T-helper 2 cell treated with Interferon-gamma antibody and Interleukin-4, amounts not matched to agents 100 ng/mL and 5 ng/mL, for 36 hours (primary cell): Measurements from ENCODE around the gene ZNF337. TPM values are rescaled to one million over a fixed set of nuclear protein-coding genes. Genes with fewer than 3 reads are reported as not detected.
"Not testable (repeated sequence)": the region's sequence is repeated elsewhere in the genome, so short reads cannot be mapped to it uniquely, and the experiment has no call there.

ENCODE experiments used
- intact Hi-C: fragments of 100-400 bp; cut with micrococcal nuclease; formaldehyde crosslinking; loops from one replicate; pipeline ENCODE4 v1.15.1; 2023
- total RNA-seq: library from RNA; stranded (reverse); gene quantifications from 2 replicates; pipeline ENCODE4 v1.2.3, GENCODE V29; 2022

Gene ZNF337
- 16.0 and 16.7 TPM in 2 replicates for total RNA-seq

DNA sequence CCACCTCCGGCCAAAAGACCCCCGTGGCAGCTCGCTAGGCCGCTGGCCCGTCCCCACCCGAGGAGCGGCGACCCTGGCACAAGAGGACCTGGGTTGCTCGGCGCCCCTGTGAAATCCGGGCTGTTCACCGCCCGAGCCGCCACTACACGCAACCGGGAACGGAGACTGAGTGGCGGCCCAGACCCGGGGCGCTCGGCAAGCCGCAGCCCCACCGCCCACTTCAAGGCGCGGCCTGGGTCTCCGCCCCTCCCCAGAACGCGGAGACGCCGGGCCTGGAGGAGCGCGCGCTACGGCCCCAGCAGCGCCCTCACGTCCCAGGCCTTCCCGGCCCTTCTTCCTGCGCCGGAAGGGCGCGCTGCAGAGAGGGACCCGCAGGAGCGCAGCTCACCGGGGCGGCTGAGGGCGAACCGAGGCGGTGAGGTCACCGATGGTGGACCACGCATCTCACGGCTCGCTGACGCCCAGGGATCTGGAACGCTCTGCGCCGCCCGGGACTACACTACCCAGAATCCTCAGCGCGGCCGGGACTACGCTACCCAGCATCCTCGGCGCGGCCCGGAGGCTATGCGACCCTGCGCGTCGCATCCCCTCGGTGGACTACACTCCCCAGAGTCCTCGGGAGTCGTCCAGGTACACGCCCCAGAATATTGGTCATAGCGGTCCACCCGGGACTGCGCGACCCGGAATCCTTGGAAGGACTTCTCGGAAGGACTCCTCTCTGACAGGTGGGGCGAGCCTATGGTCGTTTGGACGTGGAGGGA is at the start of gene ZNF337:
ZNF337 (minus strand) TSS at position 483 of the 761 bp plus-strand sequence. CDS start 10,436 bp downstream, outside the sequence.
- intact Hi-C loops: loop anchor here (1.0 to 5.0 kb wide), 7 partner anchors 55 to 449 kb away; partner anchors contain the start of genes ABHD12, GINS1, NANP and PYGB

DNA sequence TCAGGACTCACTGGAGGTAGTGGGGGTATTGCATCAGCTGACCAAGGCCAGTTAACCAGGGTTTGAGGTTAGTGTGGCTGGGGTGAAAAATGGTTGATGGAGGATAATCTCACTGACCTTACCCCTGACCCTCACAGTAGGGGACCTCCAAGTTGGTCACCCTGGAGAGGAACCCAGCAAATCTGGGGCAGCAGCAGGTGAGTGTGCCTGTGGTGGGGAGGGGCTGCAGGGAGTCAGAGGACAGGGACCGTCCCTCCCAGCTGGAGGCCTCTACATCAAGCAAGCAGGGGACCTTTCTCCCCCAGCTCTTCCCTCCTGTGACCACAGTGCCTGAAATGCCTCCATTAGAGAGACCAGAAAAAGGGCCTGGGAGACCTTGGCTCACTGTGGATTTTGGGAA is 49.1 kb upstream of the ZNF337 start:
- intact Hi-C loops: no loop called here

DNA sequence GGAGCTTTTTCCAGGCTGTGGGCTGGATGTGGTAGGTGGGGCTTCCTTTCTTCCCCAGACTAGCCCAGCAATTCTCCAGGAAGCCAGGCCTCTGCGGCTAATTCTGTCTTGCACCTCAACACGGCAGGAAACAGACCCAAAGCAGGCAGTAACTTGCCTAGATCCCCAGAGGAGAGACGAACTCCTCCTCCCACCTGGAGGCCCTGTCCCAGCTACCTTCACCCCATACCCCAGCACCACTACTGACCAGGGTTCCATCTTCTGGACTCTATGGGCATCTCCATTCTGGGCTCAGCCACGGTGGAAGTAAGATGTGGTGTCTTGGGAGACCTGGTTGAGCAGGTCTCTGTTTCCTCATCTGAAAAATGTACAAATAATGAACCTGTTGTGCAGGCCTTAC is 48.4 kb upstream of the ZNF337 start:
- intact Hi-C loops: no loop called here

DNA sequence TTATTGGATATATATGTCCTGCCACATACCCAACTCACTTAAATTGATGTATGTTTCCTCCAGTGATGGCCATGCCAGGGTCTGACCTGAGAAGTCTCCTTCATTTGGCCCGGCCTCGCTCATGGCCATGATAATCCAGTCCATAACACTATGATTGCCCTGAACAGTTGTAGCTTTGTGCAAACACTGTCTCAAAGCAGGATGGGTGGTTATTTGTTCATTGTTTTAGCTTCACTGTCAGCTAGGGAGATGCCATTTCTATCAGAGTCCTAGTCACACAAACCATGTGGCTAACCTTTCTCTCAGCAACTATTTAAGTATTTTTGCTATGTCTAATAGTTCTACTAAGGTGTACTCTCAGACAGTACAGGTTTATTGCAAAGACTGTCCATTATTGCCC is 47.6 kb upstream of the ZNF337 start:
- intact Hi-C loops: no loop called here

DNA sequence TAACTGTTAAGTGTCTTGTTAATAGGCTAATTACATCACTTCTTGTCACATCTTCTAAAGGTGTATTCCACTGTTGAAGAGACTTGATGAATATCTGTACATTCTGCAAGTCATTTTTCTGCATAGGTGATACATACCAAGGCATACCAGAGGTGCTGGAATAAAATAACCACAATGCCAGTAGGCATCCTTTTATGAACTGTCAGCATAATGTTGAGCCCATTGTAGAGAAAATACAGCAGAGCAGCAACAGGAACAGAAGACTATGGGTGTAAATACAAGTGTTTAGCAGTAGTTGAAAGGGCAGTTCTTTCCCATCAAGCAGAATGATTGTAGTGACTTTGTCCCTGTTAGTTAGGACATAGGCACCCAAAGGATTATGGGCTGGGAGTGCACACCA is 44.4 kb upstream of the ZNF337 start:
- intact Hi-C loops: no loop called here

DNA sequence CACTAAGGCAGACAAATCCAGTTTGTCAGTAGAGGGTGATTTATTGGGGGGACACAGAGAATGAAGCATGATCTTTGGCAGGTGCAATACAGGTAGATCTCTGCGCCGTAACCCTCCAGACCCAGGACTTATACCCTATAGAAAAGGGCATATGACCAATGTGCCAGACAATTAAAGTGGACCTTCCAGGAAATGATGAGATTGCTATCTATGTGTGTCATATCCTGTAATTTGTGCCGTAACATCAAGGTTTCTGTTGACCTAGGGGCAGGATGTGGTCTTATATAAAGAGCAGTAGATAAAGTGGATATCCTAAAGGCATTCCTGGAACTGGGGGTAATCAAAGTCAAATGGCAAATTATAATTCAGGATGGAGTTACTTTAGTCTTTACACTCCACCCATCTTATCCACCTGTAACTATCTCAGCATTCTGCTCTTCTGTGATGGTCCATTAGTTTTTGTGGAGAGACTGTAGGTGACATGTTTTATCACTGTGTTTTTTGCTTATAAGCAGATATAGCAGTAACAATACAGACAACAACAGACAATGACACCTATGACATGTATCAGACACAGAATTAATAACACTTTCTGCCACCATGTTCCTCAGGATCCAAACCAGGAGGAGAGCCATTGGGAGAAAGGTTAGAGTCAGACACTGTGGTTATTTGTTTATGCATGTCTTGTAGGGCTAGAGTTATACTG is 43.1 kb upstream of the ZNF337 start:
- intact Hi-C loops: no loop called here

DNA sequence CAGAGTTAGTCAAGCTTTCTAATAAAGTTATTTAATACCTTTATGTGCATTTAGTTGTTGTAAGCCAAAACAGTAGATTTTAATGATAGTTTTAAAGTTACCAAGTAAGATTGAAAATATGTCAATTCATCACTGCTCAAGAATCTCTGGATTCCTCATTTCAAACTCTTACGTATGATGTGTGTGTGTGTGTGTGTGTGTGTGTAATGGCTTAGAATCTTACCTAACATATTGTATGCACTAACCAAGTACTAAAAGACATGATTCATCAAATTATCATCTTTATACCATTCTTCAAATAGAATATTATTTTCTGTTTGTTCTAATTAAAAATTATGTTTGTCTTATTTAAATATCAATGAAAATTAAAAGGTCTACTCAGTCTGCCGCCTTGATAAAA is 41.5 kb upstream of the ZNF337 start:
- intact Hi-C loops: no loop called here

DNA sequence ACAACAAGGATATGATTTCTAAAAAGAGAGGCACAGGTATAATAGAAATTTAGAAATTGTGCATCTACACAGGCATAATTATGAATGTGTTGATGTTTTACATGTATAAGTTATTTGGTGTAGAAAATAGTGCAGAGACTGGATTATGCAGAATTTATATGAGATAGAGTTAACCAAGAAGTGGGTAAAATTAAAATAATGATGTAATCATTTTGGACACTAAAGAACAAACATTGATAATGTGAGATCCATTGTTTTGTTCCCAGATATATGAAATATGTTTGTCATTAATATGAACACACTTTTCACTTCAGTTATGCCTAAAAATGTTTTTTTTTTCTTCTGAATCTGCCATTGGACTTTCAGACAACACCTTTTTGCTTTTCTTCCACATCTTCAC is 37.2 kb upstream of the ZNF337 start:
- intact Hi-C loops: no loop called here

DNA sequence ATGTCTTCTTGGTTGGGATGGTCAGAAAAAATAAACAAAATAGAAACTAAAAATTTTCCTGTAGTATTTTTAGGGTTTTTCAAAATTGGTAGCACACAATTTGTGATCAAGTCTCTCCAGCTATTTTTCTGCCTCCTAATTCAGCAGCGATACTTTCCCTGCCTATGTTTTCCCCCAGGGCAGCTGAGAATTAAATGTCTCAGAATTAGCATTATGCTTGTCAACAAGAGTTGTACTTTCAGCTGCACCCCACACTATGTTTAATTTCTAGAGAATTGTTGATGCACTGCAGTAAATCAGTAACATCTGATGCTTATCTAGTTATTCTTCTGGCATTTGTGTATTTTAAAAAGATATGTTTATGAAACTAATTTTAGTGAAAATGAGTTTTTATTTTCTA is 34.2 kb upstream of the ZNF337 start:
- intact Hi-C loops: no loop called here

DNA sequence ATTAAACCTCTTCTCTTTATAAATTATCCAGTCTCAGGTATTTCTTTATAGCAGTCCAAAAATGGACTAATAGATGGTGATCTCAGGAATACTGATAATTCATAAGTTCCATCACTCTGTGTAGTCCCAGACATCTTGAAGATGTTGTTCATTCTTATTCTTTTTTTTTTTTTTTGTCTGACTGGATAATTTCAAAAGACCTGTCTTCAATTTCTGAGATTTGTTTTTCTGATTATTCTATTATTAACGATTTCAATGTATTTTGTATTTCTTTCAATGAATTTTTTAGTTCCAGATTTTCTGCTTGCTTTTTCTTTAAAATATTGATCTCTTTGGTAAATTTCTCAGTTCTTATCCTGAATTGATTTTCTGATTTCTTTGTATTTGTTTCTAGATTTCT is 29.7 kb upstream of the ZNF337 start:
- intact Hi-C loops: no loop called here

DNA sequence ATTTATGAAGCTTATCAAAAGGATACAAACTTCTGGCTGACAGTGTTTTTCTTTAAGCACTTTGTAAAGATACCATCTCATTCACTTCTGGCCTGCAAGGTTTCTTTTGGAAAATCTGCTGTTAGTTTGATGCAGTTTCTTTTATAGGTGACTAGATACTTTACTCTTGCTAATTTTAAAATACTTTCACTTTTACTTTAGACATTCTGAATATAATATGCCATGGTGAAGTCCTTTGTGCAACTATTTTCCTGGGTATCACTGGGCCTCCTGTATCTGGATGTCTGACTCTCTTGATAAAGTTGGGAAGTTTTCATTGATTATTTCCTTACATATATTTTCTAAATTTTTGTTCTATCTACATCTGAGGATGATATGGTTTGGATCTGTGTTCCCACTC is 29.0 kb upstream of the ZNF337 start:
- intact Hi-C loops: no loop called here

DNA sequence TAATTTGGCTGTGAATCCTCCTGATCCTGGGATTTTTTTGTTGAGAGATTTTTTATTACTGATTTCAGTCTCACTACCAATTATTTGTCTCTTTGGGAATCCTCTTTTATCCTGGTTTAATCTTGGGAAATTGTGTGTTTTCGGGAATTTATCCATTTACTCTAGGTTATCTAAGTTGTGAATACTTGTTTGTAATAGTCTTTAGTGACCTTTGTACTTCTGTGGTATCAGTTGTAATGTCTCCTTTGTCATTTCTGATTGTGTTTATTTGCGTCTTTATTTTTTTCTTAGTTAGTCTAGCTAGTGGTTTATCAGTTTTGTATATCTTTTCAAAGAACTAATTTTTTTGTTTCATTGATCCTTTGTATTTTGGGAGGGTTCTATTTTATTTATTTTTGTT is 27.3 kb upstream of the ZNF337 start:
- intact Hi-C loops: no loop called here

DNA sequence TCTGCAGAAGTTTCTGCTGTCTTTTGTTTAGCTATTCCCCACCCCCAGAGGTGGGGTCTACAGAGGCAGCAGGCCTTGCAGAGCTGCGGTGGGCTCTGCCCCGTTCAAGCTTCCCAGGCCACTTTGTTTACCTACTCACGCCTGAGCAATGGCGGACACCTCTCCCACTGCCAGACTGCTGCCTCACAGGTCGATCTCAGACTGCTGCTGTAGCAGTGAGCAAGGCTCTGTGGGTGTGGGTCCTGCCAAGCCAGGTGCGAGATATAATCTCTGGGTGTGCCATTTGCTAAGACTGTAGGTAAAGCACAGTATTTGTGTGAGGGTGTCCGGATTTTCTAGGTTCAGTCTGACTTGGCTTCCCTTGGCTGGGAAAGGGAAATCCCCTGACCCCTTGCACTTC is 23.6 kb upstream of the ZNF337 start:
- intact Hi-C loops: no loop called here

DNA sequence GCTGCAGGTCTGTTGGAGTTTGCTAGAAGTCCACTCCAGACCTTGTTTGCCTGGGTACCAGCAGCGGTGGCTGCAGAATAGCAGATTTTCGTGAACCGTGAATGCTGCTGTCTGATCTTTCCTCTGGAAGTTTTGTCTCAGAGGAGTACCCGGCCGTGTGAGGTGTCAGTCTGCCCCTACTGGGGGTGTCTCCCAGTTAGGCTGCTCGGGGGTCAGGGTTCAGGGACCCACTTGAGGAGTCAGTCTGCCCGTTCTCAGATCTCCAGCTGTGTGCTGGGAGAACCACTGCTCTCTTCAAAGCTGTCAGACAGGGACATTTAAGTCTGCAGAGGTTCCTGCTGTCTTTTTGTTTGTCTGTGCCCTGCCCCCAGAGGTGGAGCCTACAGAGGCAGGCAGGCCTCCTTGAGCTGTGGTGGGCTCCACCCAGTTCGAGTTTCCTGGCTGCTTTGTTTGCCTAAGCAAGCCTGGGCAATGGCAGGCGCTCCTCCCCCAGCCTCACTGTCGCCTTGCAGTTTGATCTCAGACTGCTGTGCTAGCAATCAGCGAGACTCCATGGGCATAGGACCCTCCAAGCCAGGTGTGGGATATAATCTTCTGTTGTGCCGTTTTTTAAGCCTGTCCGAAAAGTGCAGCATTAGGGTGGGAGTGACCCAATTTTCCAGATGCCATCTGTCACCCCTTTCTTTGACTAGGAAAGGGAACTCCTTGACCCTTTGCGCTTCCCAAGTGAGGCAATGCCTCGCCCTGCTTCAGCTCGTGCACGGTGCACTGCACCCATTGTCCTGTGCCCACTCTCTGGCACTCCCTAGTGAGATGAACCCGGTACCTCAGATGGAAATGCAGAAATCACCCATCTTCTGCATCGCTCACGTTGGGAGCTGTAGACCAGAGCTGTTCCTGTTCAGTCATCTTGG is 22.5 kb upstream of the ZNF337 start:
- intact Hi-C loops: not testable (repeated sequence)

DNA sequence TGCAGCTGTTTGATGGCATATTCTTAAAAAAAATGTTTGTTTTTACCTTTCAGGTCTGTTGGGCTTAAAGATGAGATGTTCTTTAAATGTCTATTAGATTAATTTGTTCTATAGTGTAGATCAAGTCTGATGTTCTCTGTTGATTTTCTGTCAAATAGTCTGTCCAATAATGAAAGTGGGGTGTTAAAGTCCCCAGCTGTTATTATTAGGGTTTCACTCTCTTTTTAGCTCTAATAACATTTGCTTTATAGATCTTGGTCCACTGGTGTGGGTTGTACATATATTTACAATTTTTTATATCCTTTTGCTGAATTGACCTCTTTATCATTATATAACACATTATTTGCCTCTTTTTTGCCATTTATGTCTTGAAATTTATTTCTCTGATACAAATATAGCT is 11.0 kb upstream of the ZNF337 start:
- intact Hi-C loops: no loop called here

DNA sequence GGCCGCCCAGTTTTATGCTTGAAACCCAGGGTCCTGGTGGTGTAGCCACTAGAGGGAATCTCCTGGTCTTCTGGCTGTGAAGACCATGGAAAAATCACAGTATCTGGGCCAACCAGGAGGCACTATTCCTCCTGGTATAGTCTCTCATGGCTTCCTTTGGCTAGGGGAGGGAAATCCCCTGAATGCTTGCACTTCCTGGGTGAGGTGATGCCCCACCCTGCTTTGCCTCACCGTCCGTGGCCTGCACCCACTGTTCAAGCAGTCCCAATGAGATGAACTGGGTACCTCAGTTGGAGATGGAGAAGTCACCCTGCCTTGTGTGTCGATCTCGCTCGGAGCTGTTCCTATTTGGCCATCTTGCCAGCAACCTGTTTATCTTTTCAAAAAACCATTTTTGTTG is 10.1 kb upstream of the ZNF337 start:
- intact Hi-C loops: no loop called here

DNA sequence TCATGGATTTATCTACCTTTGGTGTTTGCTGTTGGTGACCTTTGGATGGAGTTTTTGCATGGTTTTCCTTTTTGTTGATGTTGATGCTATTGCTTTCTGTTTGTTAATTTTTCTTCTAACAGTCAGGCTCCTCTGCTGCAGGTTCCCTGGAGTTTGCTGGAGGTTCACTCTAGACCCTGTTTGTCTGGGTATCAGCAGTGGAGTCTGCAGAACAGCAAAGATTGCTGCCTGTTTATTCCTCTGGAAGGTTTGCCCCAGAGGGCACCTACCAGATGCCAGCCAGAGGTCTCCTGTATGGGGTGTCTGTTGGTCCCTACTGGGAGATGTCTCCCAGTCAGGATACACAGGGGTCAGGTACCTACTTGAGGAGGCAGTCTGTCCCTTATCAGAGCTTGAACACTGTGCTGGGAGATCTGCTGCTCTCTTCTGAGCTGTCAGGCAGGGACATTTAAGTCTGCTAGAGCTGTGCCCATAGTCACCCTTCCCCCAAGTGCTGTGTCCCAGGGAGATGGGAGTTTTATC is 9.2 kb upstream of the ZNF337 start:
- intact Hi-C loops: no loop called here

DNA sequence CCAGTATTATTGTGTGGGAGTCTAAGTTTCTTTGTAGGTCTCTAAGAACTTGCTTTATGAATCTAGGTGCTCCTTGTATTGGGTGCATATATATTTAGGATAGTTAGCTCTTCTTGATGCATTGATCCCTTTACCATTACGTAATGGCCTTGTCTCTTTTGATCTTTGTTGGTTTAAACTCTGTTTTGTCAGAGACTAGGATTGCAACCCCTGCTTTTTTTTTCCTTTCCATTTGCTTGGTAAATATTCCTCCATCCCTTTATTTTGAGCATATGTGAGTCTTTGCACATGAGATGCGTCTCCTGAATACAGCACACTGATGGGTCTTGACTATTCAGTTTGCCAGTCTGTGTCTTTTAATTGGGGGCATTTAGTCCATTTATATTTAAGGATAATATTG is 7.7 kb upstream of the ZNF337 start:
- intact Hi-C loops: not testable (repeated sequence)

DNA sequence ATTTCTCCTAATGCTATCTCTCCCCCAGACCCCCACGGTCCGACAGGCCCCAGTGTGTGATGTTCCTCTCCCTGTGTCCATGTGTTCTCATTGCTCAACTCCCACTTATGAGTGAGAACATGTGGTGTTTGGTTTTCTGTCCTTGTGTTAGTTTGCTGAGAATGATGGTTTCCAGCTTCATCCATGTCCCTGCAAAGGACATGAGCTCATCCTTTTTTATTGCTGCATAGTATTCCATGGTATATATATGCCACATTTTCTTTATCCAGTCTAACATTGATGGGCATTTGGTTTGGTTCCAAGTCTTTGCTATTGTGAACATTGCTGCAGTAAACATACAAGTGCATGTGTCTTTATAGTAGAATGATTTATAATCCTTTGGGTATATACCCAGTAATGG is 4.2 kb upstream of the ZNF337 start:
- intact Hi-C loops: not testable (repeated sequence)

DNA sequence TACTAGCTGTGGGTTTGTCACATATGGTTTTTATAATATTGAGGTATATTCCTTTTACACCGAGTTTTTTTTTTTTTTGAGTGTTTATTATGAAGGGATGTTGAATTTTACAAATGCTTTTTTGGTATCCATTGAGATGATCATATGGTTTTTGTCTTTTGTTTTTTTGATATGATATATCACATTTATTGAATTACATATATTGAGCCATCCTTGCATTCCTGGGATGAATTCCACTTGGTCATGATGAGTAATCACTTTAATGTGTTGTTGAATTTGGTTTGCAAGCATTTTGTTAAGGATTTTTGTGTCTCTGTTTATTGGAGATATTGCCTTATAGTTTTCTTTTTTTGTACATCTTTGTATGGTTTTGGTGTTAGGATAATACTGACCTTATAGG is 3.3 kb upstream of the ZNF337 start:
- intact Hi-C loops: loop anchor here (5.0 kb wide), 1 partner anchor 453 kb away; the partner anchor contains the start of gene PYGB

DNA sequence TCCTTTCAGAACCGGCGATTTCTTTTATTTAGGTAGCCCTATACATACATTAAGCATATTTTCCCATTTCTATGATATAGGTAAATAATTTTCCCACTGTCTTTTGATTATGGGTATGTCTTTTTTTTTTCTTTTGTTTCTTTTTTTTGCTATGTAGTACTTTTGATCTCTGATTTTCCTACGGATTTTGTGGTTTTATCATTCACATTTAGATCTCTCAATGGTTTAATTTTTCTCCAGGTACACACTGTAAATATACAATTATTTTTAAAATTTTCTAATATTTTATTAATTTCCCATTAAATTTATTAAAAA is 436 bp upstream of the ZNF337 start:
- intact Hi-C loops: loop anchor here (2.0 to 5.0 kb wide), 4 partner anchors 162 to 450 kb away; partner anchors contain the start of genes ABHD12, GINS1 and PYGB
